Activated T-cell treated with anti-CD3 and anti-CD28 coated beads, Interleukin-2, amount 50 U/mL, for 1 hour (primary cell): ENCODE data around the gene SYT9.
"Not testable (repeated sequence)": the region's sequence is repeated elsewhere in the genome, so short reads cannot be mapped to it uniquely, and the experiment has no call there.

ENCODE experiments used
- DNase-seq: peaks from one replicate; pipeline ENCODE4 v3.0.0-alpha.2; 2020

SYT9 gene

DNA sequence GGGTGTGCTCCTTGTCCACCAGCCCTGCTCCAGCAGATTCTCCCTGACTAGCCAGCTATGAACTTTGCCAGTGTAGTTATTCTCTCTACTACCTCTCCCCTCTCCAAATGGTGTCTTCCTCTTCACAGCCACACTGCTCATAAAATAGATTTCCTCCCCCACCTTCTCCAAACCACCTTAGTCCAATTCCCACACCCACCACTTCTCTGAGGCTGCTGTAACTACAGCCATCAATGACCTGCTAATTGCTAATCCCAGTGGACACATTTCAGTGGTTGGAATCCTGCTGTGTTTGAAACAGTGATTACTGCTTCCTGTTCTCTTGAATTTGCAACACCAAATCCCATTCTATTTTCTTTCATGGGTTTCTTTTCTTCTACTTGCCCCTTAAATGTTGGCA is 23.4 kb downstream of the SYT9 start:
- no peak for DNase-seq

- DNase-seq, result no peak
These were observed 26.7 kb downstream of the SYT9 start for GRCh38 chr11:7278314-7278917.

DNA sequence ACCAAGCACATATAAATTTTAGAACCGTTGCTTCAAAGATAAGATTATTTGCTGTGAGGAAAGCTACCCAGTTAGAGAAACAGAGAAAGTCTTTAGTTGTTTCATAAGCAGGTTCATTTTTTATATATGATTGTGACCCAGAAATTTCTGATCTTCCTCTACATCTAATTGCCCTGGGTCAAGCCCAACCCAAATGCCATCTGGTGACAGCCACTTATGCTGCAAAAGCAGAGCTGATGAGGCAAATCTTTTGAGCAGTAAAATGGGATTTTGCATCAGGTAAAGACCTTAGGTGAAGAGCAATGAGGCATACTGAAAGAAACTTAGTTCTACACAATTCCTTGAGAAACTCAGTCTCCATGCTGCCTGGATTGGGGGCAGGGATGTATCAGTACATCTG is 28.0 kb downstream of the SYT9 start:
- DNase-seq, result no peak

DNA sequence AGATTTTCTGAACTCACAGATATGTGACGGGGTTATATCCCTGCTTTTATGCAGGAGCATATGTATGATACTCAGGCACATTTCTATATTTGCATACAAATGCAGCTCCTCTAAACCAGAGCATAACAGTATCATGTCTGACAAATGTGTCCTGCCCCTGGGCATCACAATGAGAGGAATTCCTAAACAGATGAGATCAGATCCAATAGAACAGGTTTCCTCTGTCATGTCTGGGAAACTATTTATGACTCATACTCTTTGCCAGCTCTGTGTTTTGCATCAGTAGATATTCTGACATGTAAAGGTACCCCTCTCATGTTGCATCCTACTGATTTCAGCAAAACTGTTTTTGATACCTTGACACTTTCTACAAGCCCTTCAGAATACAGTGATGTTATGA is 29.4 kb downstream of the SYT9 start:
- DNase-seq, result no peak

DNA sequence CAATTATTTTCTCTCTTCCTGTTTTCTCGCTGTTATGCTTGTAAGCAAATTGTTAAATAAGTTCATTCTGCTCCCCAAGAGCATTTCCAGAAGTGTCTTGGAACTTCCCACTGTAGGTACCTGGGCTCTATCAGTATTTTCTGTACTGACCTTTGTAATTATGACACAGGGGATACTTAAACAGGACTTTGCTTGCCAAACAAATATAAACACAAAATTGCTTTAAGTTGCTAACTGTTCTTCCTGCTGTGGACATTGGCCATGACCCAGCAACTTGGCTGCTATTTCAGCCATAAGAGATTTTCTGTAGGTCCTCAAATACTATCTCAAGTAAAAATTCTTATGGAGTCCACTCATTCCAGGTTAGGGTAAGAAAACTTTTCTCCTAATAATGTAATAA is 30.1 kb downstream of the SYT9 start:
- no peak for DNase-seq

- no peak for DNase-seq
These were observed 34.5 kb downstream of the SYT9 start for GRCh38 chr11:7286178-7286577.

GRCh38 chr11:7291100-7291829 is 39.6 kb downstream of the SYT9 start:
- DNase-seq, result no peak

GRCh38 chr11:7292922-7293321 is 41.2 kb downstream of the SYT9 start:
- DNase-seq, result no peak

DNA sequence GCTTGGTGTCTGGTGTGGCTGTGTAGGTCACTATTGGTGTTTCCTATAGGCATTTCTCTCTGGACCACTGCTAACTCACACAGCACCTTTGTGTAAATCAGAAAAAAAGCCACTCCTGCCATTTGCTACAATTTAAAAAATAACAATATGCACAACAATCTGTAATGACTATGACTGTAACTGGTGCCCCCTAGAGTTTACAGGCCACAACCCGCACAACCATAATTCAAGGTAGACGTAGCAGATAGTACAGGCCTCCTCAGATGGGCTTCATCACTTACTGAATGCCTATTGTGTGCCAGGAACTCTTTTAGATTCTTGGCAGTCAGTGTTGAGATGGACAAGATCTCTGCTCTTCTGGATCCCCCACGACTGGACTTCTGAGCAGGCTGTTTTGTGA is 47.7 kb downstream of the SYT9 start:
- DNase-seq, result no peak

GRCh38 chr11:7300281-7300680 is 48.6 kb downstream of the SYT9 start:
- no peak for DNase-seq

DNA sequence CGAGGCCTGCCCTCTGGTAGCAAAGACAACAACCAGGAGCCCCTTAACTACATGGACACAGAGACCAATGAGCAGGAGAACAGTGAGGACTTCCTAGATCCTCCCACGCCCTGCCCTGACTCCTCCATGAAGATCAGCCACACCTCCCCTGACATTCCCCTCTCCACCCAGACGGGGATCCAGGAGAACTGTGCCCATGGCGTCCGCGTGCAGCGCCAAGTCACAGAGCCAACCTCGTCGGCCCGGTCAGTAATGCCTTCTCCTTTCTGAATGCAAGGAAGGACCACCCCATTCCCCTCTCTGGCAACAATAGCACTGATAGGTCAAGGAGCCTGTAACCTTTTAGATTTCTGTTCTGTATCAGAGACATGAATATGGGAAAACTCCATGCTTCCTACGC is 51.4 kb downstream of the SYT9 start:
- no peak for DNase-seq

- DNase-seq, result no peak
These were observed 55.2 kb downstream of the SYT9 start for GRCh38 chr11:7306900-7307299.

DNA sequence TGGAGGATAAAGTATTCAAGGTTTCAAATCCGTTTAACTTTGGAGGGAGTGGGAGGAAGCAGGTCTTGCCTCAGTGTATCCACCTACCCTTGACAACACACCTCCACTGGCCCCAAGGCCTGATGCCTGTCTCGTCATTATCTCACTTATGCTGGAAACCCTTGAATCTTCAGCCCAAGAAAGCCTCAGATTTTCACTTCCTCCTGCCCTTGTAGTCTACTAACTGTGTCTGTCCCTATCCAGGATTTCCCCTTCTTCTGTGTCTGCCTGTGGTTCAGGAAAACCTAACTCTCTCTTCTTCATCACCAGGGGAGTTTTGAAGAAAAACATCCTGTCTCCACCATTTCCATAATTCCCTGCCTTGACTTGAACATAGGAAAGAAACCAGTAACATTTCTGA is 56.1 kb downstream of the SYT9 start:
- no peak for DNase-seq

DNA sequence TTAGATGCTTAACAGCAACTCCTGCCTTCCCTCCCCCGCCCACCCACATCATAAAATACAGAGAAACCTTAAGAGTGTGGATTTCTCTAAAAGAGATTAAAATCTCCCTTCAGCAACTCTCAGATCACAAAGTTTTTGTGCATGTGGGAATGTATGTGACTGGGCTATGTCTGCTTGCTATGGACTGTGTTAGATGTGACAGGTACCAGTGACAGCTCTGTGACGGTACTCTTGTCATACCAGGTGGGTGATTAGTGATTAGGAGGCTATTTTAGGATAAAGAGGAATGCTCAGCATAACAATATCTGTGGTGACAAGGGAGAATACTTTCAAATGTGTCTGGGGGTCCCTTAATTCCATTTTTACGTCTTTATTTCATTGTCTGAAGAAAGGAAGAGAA is 60.2 kb downstream of the SYT9 start:
- DNase-seq, result no peak

DNA sequence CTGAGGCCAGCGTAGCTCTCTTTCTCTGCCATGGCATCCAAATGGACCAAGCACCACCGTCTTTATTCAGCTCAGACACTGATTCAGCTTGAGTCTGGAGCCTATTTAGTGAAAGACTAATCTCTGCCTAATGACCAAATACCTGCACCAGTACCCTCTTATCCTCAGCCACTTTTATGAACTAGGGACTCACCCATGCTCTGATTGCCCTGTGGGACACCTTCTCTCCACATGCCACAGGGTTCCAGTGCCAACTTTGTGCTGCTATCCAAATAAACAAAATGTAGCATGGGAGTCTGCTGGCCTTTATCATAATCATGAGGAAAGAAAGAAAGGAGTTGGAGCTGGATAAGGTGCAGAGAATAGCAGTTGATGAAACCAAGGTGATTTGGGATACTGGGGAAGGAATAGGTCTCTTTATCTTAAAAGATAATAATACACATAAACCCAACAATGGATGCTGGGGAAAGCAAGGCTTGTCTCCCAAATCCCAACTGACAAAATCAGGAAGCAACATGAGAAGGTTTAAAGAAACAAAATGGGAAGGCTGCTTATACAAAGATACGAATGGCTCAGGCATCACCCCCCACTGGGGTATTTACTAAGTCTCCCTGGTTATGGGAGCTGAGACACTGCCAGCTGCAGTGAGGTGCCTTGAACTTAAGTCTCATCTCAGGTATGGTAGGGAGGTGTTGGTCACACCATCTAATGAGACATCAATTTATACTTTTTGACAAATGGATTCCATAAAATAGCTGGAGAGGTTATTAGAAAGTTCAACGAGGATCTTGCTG is 63.3 kb downstream of the SYT9 start:
- DNase-seq, result no peak

- no peak for DNase-seq
These were observed 67.8 kb downstream of the SYT9 start for GRCh38 chr11:7319501-7319900.

DNA sequence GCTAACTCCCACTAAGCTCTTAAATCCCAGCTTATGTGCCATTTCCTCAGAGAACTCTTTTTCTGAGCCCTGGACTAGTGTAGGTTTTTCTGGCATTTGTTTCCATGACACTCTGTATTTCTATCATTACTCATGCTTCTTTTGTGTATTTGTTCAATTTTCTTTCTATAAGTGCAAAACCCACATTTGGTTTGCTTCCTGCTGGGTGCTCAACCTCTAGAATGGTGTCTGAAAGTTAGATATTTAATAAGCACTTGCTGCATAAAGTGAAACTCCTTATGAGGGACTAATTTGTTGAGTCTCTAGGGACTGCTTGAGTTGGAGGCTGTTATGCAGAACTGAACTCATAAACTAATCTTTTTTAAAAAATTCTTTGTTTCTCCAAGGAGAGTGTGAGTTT is 68.6 kb downstream of the SYT9 start:
- no peak for DNase-seq

GRCh38 chr11:7321473-7322450 is 70.1 kb downstream of the SYT9 start:
- no peak for DNase-seq

GRCh38 chr11:7332451-7332850 is 80.7 kb downstream of the SYT9 start:
- no peak for DNase-seq

- DNase-seq, result no peak
These were observed 81.3 kb downstream of the SYT9 start for GRCh38 chr11:7332962-7333361.

GRCh38 chr11:7335442-7335841 is 83.7 kb downstream of the SYT9 start:
- DNase-seq, result not testable (repeated sequence)

DNA sequence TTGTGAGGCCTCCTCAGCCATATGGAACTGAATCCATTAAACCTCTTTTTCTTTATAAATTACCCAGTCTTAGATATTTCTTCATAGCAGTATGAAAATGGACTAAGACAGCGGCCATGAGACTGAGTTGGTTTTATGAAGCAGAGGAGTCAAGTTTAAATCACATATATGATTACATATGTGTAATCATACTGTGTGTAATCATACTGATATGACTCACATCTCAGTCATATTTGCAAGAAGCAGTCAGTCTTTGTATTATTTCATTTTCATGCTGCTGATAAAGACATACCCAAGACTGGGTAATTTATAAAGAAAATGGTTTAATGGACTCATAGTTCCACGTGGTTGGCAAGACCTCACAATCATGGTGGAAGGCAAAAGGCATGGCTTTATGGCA is 89.8 kb downstream of the SYT9 start:
- DNase-seq, result no peak
